ENCODE results near the gene ZKSCAN3. TPM values are rescaled to one million over a fixed set of nuclear protein-coding genes. Genes with fewer than 3 reads are reported as not detected.

ZKSCAN3 gene
- total RNA-seq (2021; ENCODE audit: unreplicated experiment) (11.2 TPM), Bru-seq, nascent RNA (percentile 78 among the genes with signal in this experiment), BruChase-seq, experiment 1, labeled RNA remaining after a 6-hour chase (percentile 66 among the genes with signal in this experiment), BruChase-seq, experiment 2, labeled RNA remaining after a 2-hour chase (percentile 84 among the genes with signal in this experiment)
- 2.9 and 3.6 TPM in 2 replicates for polyA plus RNA-seq (2012)
- long read RNA-seq, partial matches to known transcripts: 0 of 8 reads
- long read RNA-seq, other reads (novel, unspliced or antisense): 7 of 8 reads

- Histone ChIP-seq H3K79me2 (ENCODE audit: insufficient read depth, low read length) (peaks cover 53% of the 10 kb centered on the region), H3K27me3 (ENCODE audit: insufficient read depth, low read length) (no peaks in the 10 kb centered on the region), H3K4me2 (ENCODE audit: low read length) (peak within 1 kb of the TSS; percentile 94), H3K36me3 (ENCODE audit: control insufficient read depth in 1 of 2, insufficient read depth in 2 of 2, low read length in 2 of 2) (0 out of 4 replicates have a peak, but pooled peaks cover 0 to 4% of the 10 kb centered on the region in 2 experiments), H3K9me2 (ENCODE audit: insufficient read depth) (no peaks in the 10 kb centered on the region), H3K27ac (ENCODE audit: low read depth, low read length) (peak within 1 kb of the TSS; percentile 82), H4K20me1 (ENCODE audit: insufficient read depth) (no peaks in the 10 kb centered on the region), H3K9me3 (ENCODE audit: control insufficient read depth in 1 of 2, insufficient read depth in 1 of 2, low read depth in 1 of 2, low read length in 2 of 2) (no peaks in the 10 kb centered on the region), H3K9ac (ENCODE audit: low read length) (peak within 1 kb of the TSS; percentile 79), H3K4me3 (replicated peaks in 1 of 2; ENCODE audit: low read depth in 1 of 2, low read length in 2 of 2) (peak within 1 kb of the TSS; percentile 86 to 89), H2AFZ (ENCODE audit: low read depth, low read length, poor library complexity, severe bottlenecking) (peak within 1 kb of the TSS; percentile 97), H3K4me1 (ENCODE audit: control insufficient read depth in 1 of 2, insufficient read depth in 2 of 2, low read length in 2 of 2) (peaks cover 31 to 48% of the 10 kb centered on the region in 2 experiments)
- peak; percentile 88 for TF ChIP-seq POLR2AphosphoS5 (IDR thresholded peaks at IDR 0.05; ENCODE audit: low read depth, low read length)
- TF ChIP-seq TCF7L2 (IDR thresholded peaks at IDR 0.05; ENCODE audit: borderline replicate concordance, extremely low read depth, insufficient read depth, insufficient read length): peak; percentile 43
- peak; percentile 56; the same call in 1 of the 2 replicates for TF ChIP-seq SIN3A (IDR thresholded peaks at IDR 0.05; ENCODE audit: low read depth)
- TF ChIP-seq EZH2phosphoT487 (IDR thresholded peaks at IDR 0.05; ENCODE audit: borderline replicate concordance): no peak
- peak; percentile 85; the same call in 1 of the 2 replicates for TF ChIP-seq ELF1 (IDR thresholded peaks at IDR 0.05; ENCODE audit: borderline replicate concordance, low read depth)
- no peak for TF ChIP-seq FOSL1 (IDR thresholded peaks at IDR 0.05; ENCODE audit: low read depth)
- TF ChIP-seq ZNF274 (IDR thresholded peaks at IDR 0.05; ENCODE audit: low read depth, low read length): no peak
- TF ChIP-seq YY1 (IDR thresholded peaks at IDR 0.05; ENCODE audit: extremely low read depth, insufficient replicate concordance, low read depth, low read length): no peak
- TF ChIP-seq, protein P1, sequence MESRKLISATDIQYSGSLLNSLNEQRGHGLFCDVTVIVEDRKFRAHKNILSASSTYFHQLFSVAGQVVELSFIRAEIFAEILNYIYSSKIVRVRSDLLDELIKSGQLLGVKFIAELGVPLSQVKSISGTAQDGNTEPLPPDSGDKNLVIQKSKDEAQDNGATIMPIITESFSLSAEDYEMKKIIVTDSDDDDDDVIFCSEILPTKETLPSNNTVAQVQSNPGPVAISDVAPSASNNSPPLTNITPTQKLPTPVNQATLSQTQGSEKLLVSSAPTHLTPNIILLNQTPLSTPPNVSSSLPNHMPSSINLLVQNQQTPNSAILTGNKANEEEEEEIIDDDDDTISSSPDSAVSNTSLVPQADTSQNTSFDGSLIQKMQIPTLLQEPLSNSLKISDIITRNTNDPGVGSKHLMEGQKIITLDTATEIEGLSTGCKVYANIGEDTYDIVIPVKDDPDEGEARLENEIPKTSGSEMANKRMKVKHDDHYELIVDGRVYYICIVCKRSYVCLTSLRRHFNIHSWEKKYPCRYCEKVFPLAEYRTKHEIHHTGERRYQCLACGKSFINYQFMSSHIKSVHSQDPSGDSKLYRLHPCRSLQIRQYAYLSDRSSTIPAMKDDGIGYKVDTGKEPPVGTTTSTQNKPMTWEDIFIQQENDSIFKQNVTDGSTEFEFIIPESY (IDR thresholded peaks at IDR 0.05; ENCODE audit: extremely low read depth, insufficient replicate concordance, low read length): peak; percentile 36
- 0 out of 2 replicates have a peak, but pooled peaks have one; percentile 10 for TF ChIP-seq RAD21 (IDR thresholded peaks at IDR 0.05; ENCODE audit: low read depth)
- peak; percentile 35; the same call in 1 of the 2 replicates for TF ChIP-seq ZFX (IDR thresholded peaks at IDR 0.05)
- TF ChIP-seq, protein P2, sequence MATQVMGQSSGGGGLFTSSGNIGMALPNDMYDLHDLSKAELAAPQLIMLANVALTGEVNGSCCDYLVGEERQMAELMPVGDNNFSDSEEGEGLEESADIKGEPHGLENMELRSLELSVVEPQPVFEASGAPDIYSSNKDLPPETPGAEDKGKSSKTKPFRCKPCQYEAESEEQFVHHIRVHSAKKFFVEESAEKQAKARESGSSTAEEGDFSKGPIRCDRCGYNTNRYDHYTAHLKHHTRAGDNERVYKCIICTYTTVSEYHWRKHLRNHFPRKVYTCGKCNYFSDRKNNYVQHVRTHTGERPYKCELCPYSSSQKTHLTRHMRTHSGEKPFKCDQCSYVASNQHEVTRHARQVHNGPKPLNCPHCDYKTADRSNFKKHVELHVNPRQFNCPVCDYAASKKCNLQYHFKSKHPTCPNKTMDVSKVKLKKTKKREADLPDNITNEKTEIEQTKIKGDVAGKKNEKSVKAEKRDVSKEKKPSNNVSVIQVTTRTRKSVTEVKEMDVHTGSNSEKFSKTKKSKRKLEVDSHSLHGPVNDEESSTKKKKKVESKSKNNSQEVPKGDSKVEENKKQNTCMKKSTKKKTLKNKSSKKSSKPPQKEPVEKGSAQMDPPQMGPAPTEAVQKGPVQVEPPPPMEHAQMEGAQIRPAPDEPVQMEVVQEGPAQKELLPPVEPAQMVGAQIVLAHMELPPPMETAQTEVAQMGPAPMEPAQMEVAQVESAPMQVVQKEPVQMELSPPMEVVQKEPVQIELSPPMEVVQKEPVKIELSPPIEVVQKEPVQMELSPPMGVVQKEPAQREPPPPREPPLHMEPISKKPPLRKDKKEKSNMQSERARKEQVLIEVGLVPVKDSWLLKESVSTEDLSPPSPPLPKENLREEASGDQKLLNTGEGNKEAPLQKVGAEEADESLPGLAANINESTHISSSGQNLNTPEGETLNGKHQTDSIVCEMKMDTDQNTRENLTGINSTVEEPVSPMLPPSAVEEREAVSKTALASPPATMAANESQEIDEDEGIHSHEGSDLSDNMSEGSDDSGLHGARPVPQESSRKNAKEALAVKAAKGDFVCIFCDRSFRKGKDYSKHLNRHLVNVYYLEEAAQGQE (IDR thresholded peaks at IDR 0.05; ENCODE audit: low read depth): no peak
- TF ChIP-seq SRF (IDR thresholded peaks at IDR 0.05; ENCODE audit: low read depth): peak; percentile 15; the same call in 1 of the 2 replicates
- peak; percentile 81 for TF ChIP-seq POLR2A (IDR thresholded peaks at IDR 0.05; ENCODE audit: borderline replicate concordance, extremely low read depth, insufficient read depth, insufficient read length)
- peak; percentile 39 for TF ChIP-seq JUND (IDR thresholded peaks at IDR 0.05)
- TF ChIP-seq CEBPB (IDR thresholded peaks at IDR 0.05; ENCODE audit: low read depth): 0 out of 2 replicates have a peak, but pooled peaks have one; percentile 12
- 0 out of 2 replicates have a peak, but pooled peaks have one; percentile 11 for TF ChIP-seq EGR1 (IDR thresholded peaks at IDR 0.05; ENCODE audit: low read depth)
- TF ChIP-seq, protein P3, sequence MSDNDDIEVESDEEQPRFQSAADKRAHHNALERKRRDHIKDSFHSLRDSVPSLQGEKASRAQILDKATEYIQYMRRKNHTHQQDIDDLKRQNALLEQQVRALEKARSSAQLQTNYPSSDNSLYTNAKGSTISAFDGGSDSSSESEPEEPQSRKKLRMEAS (IDR thresholded peaks at IDR 0.05): peak; percentile 64
- intact Hi-C loops (cut with micrococcal nuclease): loop anchor here (5.0 to 10.0 kb wide), 3 partner anchors 123 to 445 kb away; partner anchors contain the start of gene ZSCAN9
- ATAC-seq (peak; percentile 88), DNase-seq (ENCODE audit: low read depth, low spot score) (peak; percentile 80)
- TSS peak; percentile 86 for BruUV-seq (replicated peaks)
- ChIA-PET RAD21 (ENCODE audit: low non-redundant PET in 1 of 2, low total read pairs in 2 of 2, uncharacterized antibody in 2 of 2, unreplicated experiment in 2 of 2) (interaction anchor here in 1 of 2 experiments (0.9 kb wide), 1 partner anchor 209 kb away, joined by 3 read pairs; the partner anchor contains the start of gene ZKSCAN8), CTCF (no interaction called here), POLR2A (interaction anchor here (0.7 to 2.7 kb wide), 6 partner anchors 14 to 663 kb away, joined by 3 to 14 read pairs (median 4); partner anchors contain the start of genes ZKSCAN8, ZSCAN26 and ZSCAN31)
Measured at GRCh38 chr6:28349892-28350737, at the start of gene ZKSCAN3. ZKSCAN3 (plus strand) TSS chr6:28349947; CDS start chr6:28359587, 9,640 bp downstream.

Measured in HCT116 (cell line).